Osteocyte (in vitro differentiated cells): ENCODE data around the gene MYO10. TPM values are rescaled to one million over a fixed set of nuclear protein-coding genes. Genes with fewer than 3 reads are reported as not detected.
A peak's percentile ranks its signal among the peaks of the same experiment; 100 is the strongest.

Experiments
- DNase-seq: peaks from one replicate; pipeline ENCODE4 v3.0.0; 2021; ENCODE audit warnings: mixed read lengths; ENCODE audit not compliant: unreplicated experiment; ENCODE audit errors: extremely low spot score
- H3K27ac Mint-ChIP-seq: one replicate; pipeline ENCODE4 v1.8.0; 2021; ENCODE audit warnings: mild to moderate bottlenecking, mixed read lengths; ENCODE audit not compliant: unreplicated experiment
- H3K27me3 Mint-ChIP-seq: one replicate; pipeline ENCODE4 v1.8.0; 2021; ENCODE audit warnings: mixed read lengths; ENCODE audit not compliant: unreplicated experiment
- H3K36me3 Mint-ChIP-seq: one replicate; pipeline ENCODE4 v1.8.0; 2021; ENCODE audit warnings: mixed read lengths; ENCODE audit not compliant: unreplicated experiment
- H3K4me1 Mint-ChIP-seq: one replicate; pipeline ENCODE4 v1.8.0; 2021; ENCODE audit warnings: mixed read lengths; ENCODE audit not compliant: unreplicated experiment
- H3K4me3 Mint-ChIP-seq: one replicate; pipeline ENCODE4 v1.8.0; 2021; ENCODE audit warnings: mild to moderate bottlenecking, moderate library complexity, mixed read lengths; ENCODE audit not compliant: unreplicated experiment
- H3K9me3 Mint-ChIP-seq: one replicate; pipeline ENCODE4 v1.8.0; 2021; ENCODE audit warnings: mixed read lengths; ENCODE audit not compliant: unreplicated experiment
- total RNA-seq: library from RNA; stranded (reverse); gene quantifications from 2 replicates; pipeline ENCODE4 v1.2.1, GENCODE V29; 2021
- TF ChIP-seq, protein P1 (sequence below): fragments of 200-600 bp; sonication (generic); IDR thresholded peaks from 2 replicates; pipeline ENCODE4 v1.5.0; 2021; ENCODE audit warnings: antibody characterized with exemption, mild to moderate bottlenecking, moderate library complexity

The MYO10 gene
- total RNA-seq, 1 donor from 2014 or later, result 87.8 TPM

DNA sequence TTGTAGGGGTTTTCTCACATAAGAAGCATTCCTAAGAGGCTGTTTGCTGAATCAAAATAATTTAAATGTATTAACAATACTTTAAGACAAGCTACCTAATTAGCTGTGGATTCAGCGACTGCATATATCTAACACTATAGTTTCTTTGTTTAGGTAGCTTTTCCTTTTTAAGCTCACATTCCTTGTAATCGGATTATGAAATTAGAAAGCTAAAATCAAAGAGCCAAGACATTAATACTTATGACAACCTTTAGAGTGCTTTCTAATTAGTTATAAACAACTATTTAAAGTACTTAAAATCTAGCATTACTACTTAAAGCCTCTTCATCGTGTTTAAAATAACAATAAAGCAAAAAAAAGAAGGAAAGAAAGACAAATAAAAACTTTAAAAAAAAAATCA is 182.0 kb downstream of the MYO10 start:
- peaks cover 43% of the 10 kb centered on the region for H3K36me3 Mint-ChIP-seq
- TF ChIP-seq, protein P1, sequence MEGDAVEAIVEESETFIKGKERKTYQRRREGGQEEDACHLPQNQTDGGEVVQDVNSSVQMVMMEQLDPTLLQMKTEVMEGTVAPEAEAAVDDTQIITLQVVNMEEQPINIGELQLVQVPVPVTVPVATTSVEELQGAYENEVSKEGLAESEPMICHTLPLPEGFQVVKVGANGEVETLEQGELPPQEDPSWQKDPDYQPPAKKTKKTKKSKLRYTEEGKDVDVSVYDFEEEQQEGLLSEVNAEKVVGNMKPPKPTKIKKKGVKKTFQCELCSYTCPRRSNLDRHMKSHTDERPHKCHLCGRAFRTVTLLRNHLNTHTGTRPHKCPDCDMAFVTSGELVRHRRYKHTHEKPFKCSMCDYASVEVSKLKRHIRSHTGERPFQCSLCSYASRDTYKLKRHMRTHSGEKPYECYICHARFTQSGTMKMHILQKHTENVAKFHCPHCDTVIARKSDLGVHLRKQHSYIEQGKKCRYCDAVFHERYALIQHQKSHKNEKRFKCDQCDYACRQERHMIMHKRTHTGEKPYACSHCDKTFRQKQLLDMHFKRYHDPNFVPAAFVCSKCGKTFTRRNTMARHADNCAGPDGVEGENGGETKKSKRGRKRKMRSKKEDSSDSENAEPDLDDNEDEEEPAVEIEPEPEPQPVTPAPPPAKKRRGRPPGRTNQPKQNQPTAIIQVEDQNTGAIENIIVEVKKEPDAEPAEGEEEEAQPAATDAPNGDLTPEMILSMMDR, result no peak
- no peaks in the 10 kb centered on the region for H3K9me3 Mint-ChIP-seq
- no peak for DNase-seq
- H3K27ac Mint-ChIP-seq, result peak overlapping the region; percentile 48
- H3K27me3 Mint-ChIP-seq, result no peaks in the 10 kb centered on the region
- peaks cover 8% of the 10 kb centered on the region for H3K4me1 Mint-ChIP-seq
- no peak overlapping the region for H3K4me3 Mint-ChIP-seq

DNA sequence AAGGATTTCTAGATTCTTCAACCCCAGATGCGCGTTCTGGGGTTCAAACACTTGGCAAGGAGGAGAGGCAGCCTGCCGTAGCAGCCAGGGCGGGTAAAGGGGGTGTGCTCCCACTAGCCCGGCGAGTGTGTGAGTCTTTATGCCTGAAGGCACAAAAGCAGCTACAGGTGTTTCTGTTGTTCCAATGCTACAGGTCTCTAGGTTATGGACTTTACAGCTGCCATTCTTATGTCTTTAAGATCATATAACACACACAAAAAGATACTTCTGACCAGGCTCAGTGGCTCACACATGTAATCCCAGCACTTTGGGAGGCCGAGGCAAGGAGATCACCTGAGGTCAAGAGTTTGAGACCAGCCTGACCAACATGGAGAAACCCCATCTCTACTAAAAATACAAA is 185.6 kb downstream of the MYO10 start:
- TF ChIP-seq, protein P1, result no peak
- Mint-ChIP-seq H3K36me3 (peaks cover 34% of the 10 kb centered on the region), H3K27ac (no peak overlapping the region)

DNA sequence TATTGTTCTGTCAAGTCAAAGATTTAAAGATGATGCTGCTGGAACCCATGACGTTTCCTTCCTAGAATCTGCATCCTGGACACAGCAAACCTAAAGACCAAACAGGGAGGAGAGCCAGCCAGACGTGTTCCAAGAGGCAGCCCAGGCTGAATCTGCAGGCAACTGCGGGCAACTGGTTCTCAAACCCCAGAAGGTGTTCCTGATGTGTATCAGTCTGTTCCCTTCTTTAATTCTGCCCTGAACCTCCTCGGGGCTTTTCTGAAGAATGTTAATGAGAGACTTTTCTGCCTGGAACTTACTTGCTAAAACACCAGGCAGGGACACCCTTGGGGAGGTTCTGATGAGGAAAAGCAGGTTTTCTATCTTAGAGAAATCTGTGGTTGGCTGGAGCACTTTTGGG is 186.5 kb downstream of the MYO10 start:
- no peaks in the 10 kb centered on the region for H3K27me3 Mint-ChIP-seq
- no peak for DNase-seq
- no peak overlapping the region for H3K4me3 Mint-ChIP-seq
- H3K36me3 Mint-ChIP-seq, result peaks cover 37% of the 10 kb centered on the region
- TF ChIP-seq, protein P1, result no peak
- H3K9me3 Mint-ChIP-seq, result no peaks in the 10 kb centered on the region
- H3K4me1 Mint-ChIP-seq, result peaks cover 6% of the 10 kb centered on the region
- H3K27ac Mint-ChIP-seq, result no peak overlapping the region

More for the DNA sequence above, 185.6 kb downstream of the MYO10 start:
- H3K4me1 Mint-ChIP-seq, result peaks cover 8% of the 10 kb centered on the region
- no peaks in the 10 kb centered on the region for H3K27me3 Mint-ChIP-seq
- H3K4me3 Mint-ChIP-seq, result no peak overlapping the region
- no peak for DNase-seq
- no peaks in the 10 kb centered on the region for H3K9me3 Mint-ChIP-seq

DNA sequence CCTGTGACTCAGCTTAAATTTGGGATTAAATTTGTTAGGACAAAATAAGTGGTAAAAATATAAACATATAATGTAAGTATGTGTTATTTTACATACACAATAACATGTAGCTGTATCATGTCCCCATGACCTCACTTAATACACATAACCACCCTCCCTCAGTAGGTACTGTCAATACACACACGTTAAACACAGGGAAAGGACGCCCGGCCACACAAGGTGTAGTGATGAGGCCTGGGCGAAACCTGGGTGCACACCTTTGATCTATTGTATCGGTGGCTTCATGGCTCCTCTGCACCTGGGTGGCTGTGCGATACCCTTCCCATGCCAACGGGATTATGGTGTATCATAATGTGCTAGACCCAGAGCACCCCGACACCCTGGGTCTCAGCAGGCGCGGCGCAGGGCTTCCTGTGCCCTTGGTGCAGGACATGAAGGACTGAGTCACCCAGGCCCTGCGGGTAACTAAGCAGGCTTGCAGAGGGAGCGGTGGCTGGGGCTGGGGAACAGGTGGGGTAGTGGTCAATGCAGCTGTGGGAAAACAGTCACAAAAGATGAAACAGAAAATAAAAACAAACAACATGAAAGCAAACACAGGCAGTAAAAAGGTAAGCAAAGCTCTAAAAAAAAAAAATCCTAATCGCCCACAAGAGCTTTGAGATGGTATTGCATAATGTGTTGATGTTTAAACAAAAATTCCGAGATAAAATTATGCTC is 191.8 kb downstream of the MYO10 start:
- no peaks in the 10 kb centered on the region for H3K9me3 Mint-ChIP-seq
- DNase-seq, result no peak
- peaks cover 40% of the 10 kb centered on the region for H3K36me3 Mint-ChIP-seq
- no peak overlapping the region for H3K4me3 Mint-ChIP-seq
- TF ChIP-seq, protein P1, result no peak
- peaks cover 17% of the 10 kb centered on the region for H3K4me1 Mint-ChIP-seq
- H3K27ac Mint-ChIP-seq, result no peak overlapping the region
- H3K27me3 Mint-ChIP-seq, result no peaks in the 10 kb centered on the region

DNA sequence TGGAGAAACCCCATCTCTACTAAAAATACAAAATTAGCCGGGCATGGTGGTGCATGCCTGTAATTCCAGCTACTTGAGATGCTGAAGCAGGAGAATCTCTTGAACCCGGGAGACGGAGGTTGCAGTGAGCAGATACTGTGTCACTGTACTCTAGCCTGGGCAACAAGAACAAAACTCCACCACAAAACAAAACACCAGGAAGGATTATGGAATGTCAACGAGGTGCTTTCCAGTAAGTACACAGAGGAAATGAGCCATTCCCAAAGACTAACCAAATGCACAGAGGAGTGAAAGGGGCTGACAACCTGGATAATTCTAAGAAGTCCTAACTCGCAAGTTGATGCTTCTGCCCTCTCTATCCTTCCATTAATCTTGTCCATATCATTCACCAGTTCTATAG is 193.2 kb downstream of the MYO10 start:
- Mint-ChIP-seq H3K4me3 (no peak overlapping the region), H3K27me3 (no peaks in the 10 kb centered on the region), H3K27ac (no peak overlapping the region), H3K36me3 (peaks cover 45% of the 10 kb centered on the region), H3K9me3 (no peaks in the 10 kb centered on the region), H3K4me1 (peaks cover 25% of the 10 kb centered on the region)
- TF ChIP-seq, protein P1, result no peak
- no peak for DNase-seq
